GM19468 (cell line): Measurements from ENCODE around the gene TP53BP1.
A peak's percentile ranks its signal among the peaks of the same experiment; 100 is the strongest.

ENCODE experiments used
- ATAC-seq: cut with Tn5 transposase; IDR thresholded peaks from one replicate; pipeline ENCODE4 v1.9.1; 2021; ENCODE audit warnings: mild to moderate bottlenecking, moderate library complexity, moderate number of reproducible peaks; ENCODE audit not compliant: unreplicated experiment; ENCODE audit errors: extremely low read depth

Gene TP53BP1

GRCh38 chr15:43493703-43494472 lies 932 bp upstream of the TP53BP1 start:
- no peak for ATAC-seq

GRCh38 chr15:43492266-43492665 lies 690 bp downstream of the TP53BP1 start:
- no peak for ATAC-seq

- no peak for ATAC-seq
Observed at GRCh38 chr15:43489191-43489590, 3.8 kb downstream of the TP53BP1 start.

GRCh38 chr15:43488790-43489189 lies 4.2 kb downstream of the TP53BP1 start:
- ATAC-seq = no peak

GRCh38 chr15:43487271-43487895 lies 5.6 kb downstream of the TP53BP1 start:
- ATAC-seq = no peak

- ATAC-seq = no peak
Observed at GRCh38 chr15:43484455-43484854, 8.5 kb downstream of the TP53BP1 start.

GRCh38 chr15:43483297-43484128 lies 9.4 kb downstream of the TP53BP1 start:
- ATAC-seq = no peak

- no peak for ATAC-seq
Observed at GRCh38 chr15:43473885-43474284, 19.1 kb downstream of the TP53BP1 start.

GRCh38 chr15:43471975-43472374 lies 21.0 kb downstream of the TP53BP1 start:
- no peak for ATAC-seq

GRCh38 chr15:43469867-43470266 lies 23.1 kb downstream of the TP53BP1 start:
- ATAC-seq = no peak

GRCh38 chr15:43465100-43465499 lies 27.9 kb downstream of the TP53BP1 start:
- ATAC-seq = no peak

GRCh38 chr15:43463998-43464397 lies 29.0 kb downstream of the TP53BP1 start:
- ATAC-seq = no peak

GRCh38 chr15:43463507-43463906 lies 29.4 kb downstream of the TP53BP1 start:
- ATAC-seq = no peak

GRCh38 chr15:43449981-43450380 lies 43.0 kb downstream of the TP53BP1 start:
- no peak for ATAC-seq

GRCh38 chr15:43446344-43446743 lies 46.6 kb downstream of the TP53BP1 start:
- no peak for ATAC-seq

- no peak for ATAC-seq
Observed at GRCh38 chr15:43441316-43441715, 51.6 kb downstream of the TP53BP1 start.

GRCh38 chr15:43440721-43441281 lies 52.2 kb downstream of the TP53BP1 start:
- ATAC-seq = peak; percentile 8

- ATAC-seq = no peak
Observed at GRCh38 chr15:43439268-43439667, 53.7 kb downstream of the TP53BP1 start.

- no peak for ATAC-seq
Observed at GRCh38 chr15:43436395-43436794, 56.6 kb downstream of the TP53BP1 start.

GRCh38 chr15:43434446-43434845 lies 58.5 kb downstream of the TP53BP1 start:
- ATAC-seq = no peak
